Stimulated activated CD4-positive, alpha-beta T cell treated with anti-CD3 and anti-CD28 coated beads, Interleukin-2, amount 100 ng/mL, for 4 hours (primary cell): ENCODE measurements around the gene SEMA4G.
A peak's percentile ranks its signal among the peaks of the same experiment; 100 is the strongest.

ENCODE experiments used
- DNase-seq: peaks from one replicate; pipeline ENCODE4 v3.0.0-alpha.2; 2020; ENCODE audit warnings: low read depth

Gene SEMA4G

GRCh38 chr10:101007915-101008822, 38.9 kb downstream of the SEMA4G start:
- DNase-seq = no peak

GRCh38 chr10:101008823-101009423, 39.6 kb downstream of the SEMA4G start:
- DNase-seq = no peak

DNA sequence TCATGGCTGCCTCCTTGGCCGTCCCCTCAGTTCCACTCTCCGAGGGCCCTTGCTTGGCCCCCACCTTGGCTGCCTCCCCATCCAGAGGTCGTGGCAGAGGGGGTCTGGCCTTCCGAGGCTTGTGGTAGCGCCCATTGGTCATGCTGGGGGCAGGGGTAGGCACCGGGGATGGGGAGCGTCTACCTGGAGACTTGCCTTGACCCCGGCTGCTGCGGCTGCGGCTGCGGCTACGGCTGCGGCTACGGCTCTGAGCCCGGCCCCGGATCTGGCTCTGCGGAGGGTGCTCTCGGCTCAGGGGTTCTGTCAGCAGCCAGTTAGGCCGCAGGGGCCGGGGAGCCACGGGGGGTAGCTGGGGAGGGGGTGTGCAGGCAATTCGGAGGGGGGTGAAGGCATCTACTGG, 41.0 kb downstream of the SEMA4G start:
- no peak for DNase-seq

GRCh38 chr10:101011517-101012423, 42.5 kb downstream of the SEMA4G start:
- DNase-seq = no peak

DNA sequence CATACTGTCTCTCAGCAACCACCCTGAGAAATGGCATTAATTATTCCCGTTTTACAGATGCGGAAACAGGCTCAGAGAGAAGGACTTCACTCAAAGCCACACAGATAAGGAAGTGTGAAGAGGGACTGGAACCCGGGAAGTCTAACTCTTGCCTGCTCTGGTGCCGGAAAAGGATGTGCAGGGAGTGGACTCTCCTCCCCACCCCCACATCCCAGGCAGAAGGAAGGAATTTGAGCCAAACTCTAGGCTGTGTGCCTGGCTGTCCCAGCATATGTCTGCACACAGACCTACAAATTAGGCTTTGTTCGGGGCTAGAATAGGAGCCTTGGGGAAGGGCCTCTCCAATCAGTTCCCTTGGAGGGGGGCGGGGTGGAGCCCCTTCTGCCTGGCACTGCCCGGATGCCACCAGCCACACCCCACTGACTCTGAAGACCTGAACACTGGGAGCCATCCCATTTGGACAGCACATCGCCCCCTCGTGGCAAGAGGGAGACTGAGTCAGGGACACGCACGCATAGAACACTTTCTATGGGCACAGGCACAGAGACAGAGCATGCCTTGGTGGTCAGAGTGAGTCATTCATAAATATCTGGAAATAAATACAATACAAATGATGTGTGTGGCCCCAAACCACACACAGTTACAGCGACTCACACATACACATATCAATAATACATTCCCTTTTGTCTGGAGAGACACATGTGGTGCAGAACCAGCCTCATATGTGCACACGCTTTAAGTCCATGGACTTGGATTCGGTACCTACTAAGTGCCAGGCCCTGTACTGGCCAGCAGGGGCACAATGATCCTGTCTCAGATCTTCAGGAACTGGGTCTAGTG, 43.4 kb downstream of the SEMA4G start:
- peak; percentile 59 for DNase-seq

GRCh38 chr10:101013365-101013825, 44.1 kb downstream of the SEMA4G start:
- DNase-seq = no peak

DNA sequence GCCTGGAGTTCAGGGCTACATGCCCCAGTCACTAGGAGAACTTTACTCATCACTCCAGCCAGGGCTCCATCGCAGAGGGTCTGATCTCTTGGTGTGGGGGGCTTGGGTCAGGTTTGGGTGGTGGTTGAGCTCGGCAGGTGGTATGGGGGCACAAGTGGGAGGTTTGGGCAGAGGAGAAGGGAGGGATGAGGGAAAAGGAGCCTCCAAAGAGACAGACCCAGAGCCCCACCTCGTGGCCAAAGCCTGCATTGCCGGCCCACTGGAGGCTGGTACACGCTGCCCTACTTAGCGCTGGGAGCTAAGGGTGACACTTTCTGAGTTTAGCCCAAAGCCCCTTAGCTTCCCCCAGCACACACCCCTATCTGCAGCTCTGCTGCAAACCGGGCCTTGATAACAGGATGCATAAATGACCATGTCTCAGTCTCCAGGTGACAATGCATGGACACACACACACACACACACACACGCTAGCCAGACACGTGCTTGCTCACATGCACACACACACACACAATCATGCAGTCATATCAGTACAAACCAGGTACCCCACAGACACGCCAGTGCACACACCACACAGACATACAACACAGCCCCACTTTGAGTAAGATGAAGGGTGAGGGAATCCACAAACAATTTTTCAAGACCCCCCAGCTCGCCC, 45.1 kb downstream of the SEMA4G start:
- peak; percentile 59 for DNase-seq

DNA sequence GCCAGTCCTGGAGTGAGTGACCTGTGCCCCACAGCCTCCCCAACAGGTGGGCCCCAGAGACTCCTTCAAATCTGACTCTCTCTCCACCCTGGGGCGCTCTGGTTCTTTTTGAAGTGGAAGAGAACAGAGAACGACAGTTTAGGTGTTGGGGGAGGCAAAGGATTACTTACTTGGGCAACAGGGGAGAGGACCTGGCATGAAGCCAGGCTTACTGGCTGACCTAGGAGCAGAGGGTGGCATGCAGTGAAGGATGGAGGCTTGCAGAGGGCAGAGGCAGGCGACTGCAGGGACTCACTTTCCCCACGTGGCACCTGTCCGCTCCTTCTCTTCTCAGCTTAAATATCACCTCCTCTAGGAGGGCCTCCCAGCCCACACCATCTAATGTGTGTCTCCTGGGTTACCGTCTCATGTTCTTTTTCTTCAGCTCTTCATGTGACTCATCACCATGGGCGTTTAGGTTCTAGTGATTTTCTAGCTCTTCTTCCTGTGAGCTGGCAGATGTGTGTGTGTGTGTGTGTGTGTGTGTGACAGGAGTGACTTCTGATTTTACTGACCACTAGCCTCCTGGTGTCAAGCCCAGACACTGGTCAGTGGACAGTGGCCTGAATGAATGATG, 45.8 kb downstream of the SEMA4G start:
- DNase-seq = no peak

DNA sequence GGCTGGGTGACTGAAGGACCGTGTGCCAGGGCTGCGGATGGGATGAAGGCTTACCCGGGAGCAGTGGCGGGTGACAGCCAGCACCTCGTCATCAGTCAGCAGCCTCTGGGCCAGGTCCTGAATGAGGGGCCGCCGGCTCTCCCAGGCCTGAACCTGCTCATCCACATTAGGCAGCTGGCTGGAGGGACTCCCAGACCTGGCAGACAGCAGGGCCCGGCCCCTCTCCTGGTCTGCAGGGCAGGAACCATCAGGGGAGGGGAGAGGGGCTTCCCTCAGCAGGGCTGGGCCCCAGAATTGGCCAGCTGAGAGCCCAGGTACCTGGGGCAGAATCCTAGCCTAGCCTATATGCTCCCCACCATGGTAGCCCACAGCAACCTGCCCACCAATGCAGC, 46.3 kb downstream of the SEMA4G start:
- no peak for DNase-seq

DNA sequence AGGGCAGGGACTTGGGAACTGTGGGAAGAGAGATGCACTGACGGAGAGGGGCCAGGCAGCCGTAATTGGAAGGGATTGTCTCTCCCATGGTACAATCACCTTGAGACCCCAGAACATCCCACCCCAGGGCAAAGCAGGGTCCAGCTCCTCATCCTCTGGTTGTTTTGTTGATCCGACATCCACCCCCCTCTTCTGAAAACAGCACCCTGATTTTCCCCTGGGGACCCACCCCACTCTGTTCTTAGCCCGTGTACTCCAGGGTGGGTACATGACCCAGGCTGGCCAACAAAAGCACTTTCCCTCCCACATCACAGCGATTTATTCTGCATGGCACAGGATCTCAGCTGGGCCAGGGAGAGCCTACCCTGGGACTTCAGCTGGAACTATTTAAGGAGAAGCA, 47.5 kb downstream of the SEMA4G start:
- DNase-seq = no peak

DNA sequence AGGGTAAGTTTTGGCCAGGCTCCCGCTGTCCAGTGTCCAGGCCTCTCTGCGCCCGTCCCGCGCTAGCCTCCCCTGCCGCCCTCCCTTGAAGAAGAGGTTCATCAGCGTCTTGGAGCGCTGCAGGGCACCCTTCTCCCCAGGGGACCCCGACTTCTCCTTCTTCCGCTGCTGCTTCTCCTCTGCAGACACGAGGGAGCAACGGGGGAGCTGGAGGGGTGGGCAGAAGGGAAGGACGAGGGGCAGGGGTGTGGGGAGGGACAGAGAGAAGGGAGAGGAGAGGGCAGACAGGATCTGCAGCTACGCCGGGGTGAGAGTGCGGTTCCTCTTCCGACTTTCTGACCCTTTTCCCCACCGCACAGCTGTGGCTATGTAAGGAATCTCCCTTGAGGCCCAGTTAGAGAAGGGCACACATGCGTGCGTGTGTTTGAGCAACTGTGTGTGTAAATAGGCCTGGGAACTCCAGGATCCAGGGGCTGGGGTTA, 48.9 kb downstream of the SEMA4G start:
- no peak for DNase-seq

DNA sequence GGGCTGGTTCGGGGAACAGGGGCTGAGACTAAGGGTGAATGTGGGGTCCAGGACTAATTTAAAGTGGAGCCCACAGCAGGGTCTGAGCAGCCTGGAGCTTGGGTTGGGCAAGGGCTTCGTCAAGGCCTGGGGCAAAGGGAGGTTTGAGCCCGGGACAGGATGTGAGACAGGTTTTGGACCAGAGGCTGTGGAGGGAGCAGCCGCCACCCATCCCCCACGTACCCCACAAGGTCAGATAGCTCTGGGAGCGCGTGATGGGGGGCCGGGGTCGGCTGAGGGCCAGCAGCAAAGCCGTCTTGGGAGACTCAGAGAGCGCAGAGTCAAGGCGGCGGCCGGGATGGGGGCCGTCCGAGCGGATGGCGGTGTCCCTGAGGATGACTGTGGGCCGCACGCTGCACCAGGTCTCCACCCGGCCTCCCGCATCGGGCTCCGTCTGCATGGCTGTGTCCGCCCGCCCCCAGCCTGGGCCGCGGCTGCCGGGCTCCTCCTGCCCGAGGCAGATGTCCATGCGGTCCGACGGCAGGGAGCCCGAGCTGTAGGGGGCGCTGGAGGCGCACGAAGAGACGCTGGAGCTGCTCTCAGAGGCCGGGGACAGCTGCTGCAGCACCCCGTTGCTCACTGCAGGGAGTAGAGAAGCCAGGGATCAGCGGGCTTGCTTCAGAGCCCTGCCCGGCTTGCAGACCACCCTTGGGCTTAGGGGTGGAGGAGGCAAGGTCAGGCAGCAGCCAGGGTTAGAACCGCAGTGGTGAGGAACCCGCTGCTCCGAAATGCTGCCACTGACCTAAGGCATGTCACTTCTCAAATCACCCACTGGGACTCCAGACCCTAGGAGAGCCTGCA, 49.5 kb downstream of the SEMA4G start:
- DNase-seq = peak; percentile 47
